Inferior parietal cortex (tissue), 1 donor: ENCODE data around the gene SUOX.
A peak's percentile ranks its signal among the peaks of the same experiment; 100 is the strongest.
"Not testable (repeated sequence)": the region's sequence is repeated elsewhere in the genome, so short reads cannot be mapped to it uniquely, and the experiment has no call there.

Source experiments
- DNase-seq: peaks from one replicate; pipeline ENCODE4 v3.0.0-alpha.2; 2016; ENCODE audit errors: extremely low spot score

SUOX gene

GRCh38 chr12:56020423-56021184 is 23.5 kb downstream of the SUOX start, which contains the start of gene IKZF4:
TSS of gene IKZF4 (plus strand) at chr12:56021043. CDS start at chr12:56021494, 451 bp downstream.
- DNase-seq, result peak; percentile 52

- no peak for DNase-seq
Observed at GRCh38 chr12:56021889-56022497, 24.9 kb downstream of the SUOX start.

GRCh38 chr12:56028511-56029165 is 31.6 kb downstream of the SUOX start:
- DNase-seq, result no peak

GRCh38 chr12:56029166-56029519 is 32.1 kb downstream of the SUOX start:
- no peak for DNase-seq

GRCh38 chr12:56029666-56030293 is 32.7 kb downstream of the SUOX start:
- DNase-seq, result no peak

- DNase-seq, result no peak
Observed at GRCh38 chr12:56031987-56032386, 34.9 kb downstream of the SUOX start.

- no peak for DNase-seq
Observed at GRCh38 chr12:56034586-56035332, 37.7 kb downstream of the SUOX start.

- DNase-seq, result no peak
Observed at GRCh38 chr12:56037161-56037560, 40.1 kb downstream of the SUOX start.

GRCh38 chr12:56038022-56038655 is 41.1 kb downstream of the SUOX start:
- DNase-seq, result no peak

GRCh38 chr12:56040151-56040550 is 43.1 kb downstream of the SUOX start:
- no peak for DNase-seq

- DNase-seq, result no peak
Observed at GRCh38 chr12:56040963-56041551, 44.0 kb downstream of the SUOX start.

- peak; percentile 98 for DNase-seq
Observed at GRCh38 chr12:56041552-56042429, 44.7 kb downstream of the SUOX start, which contains the start of gene RPS26. TSS of gene RPS26 (plus strand) at chr12:56041918. CDS start at chr12:56042167, 249 bp downstream.

- not testable (repeated sequence) for DNase-seq
Observed at GRCh38 chr12:56042430-56042813, 45.3 kb downstream of the SUOX start.

- DNase-seq, result no peak
Observed at GRCh38 chr12:56042843-56043242, 45.8 kb downstream of the SUOX start.

GRCh38 chr12:56046027-56046780 is 49.1 kb downstream of the SUOX start:
- no peak for DNase-seq

- DNase-seq, result no peak
Observed at GRCh38 chr12:56053407-56053893, 56.4 kb downstream of the SUOX start.
